Adrenal gland (tissue), 12 donors: ENCODE results near the gene IFNA16. TPM values are rescaled to one million over a fixed set of nuclear protein-coding genes. Genes with fewer than 3 reads are reported as not detected.
"Not testable (repeated sequence)": the region's sequence is repeated elsewhere in the genome, so short reads cannot be mapped to it uniquely, and the experiment has no call there.

Experiments
- DNase-seq, 7 donors: peaks; one replicate each; pipeline ENCODE4 v3.0.0-alpha.2; 2019 to 2020
- H3K27ac ChIP-seq, 5 donors: fragments of 200-600 bp; sonication (generic) in 4 of 5; 1 replicate in 3 of 5; 2 replicates in 2 of 5; pipeline versions ENCODE4 v1.5.1 to v1.8.0; 2016 to 2020; ENCODE audit warnings: mild to moderate bottlenecking in 1 of 5
- H3K27me3 ChIP-seq: fragments of 200-600 bp; 2 replicates; pipeline ENCODE4 v1.8.0; 2021
- H3K36me3 ChIP-seq, 2 donors: fragments of 200-600 bp; replicated peaks in 1 of 2; 1 replicate in 1 of 2; 2 replicates in 1 of 2; pipeline versions ENCODE4 v1.5.1 to v1.8.0; 2018 to 2022
- H3K4me1 ChIP-seq, 2 donors: fragments of 200-600 bp; replicated peaks in 1 of 2; 1 replicate in 1 of 2; 2 replicates in 1 of 2; pipeline versions ENCODE4 v1.5.1 to v1.8.0; 2018 to 2021
- H3K4me3 ChIP-seq, 4 donors: fragments of 200-600 bp; sonication (generic) in 3 of 4; one replicate each; pipeline ENCODE4 v1.5.1; 2016 to 2018
- H3K9me3 ChIP-seq, 3 donors: fragments of 200-600 bp; sonication (generic) in 1 of 3; replicated peaks in 1 of 3; 1 replicate in 2 of 3; 2 replicates in 1 of 3; pipeline versions ENCODE4 v1.5.1 to v1.8.0; 2016 to 2021
- CTCF ChIP-seq, 6 experiments: fragments of 450-650 bp in 4 of 6; fragments of 200-600 bp in 2 of 6; sonication (generic) in 1 of 6; IDR thresholded peaks; 1 replicate in 5 of 6; 2 replicates in 1 of 6; pipeline versions ENCODE4 v1.5.1 to v1.8.0; 2016 to 2021; ENCODE audit warnings: antibody characterized with exemption in 6 of 6, mild to moderate bottlenecking in 2 of 6, moderate library complexity in 1 of 6
- POLR2A ChIP-seq, 2 donors: fragments of 450-650 bp; IDR thresholded peaks; one replicate each; pipeline ENCODE4 v1.6.1; 2017; ENCODE audit warnings: antibody characterized with exemption in 2 of 2, mild to moderate bottlenecking in 2 of 2, moderate library complexity in 1 of 2
- WGBS, 4 donors: extraction: QIAGEN DNeasy Blood & Tissue Kit in 2 of 4; methylation state at CpG; one replicate each; pipeline versions ENCODE4 v1.1.5 to v1.1.7; 2013 to 2017; 5-methylcytosine and 5-hydroxymethylcytosine counted together
- intact Hi-C, 2 donors: fragments of 100-400 bp; cut with DNase I; formaldehyde crosslinking; loops; one replicate each; pipeline versions ENCODE4 v1.14.1 to v1.15.0; 2022 to 2023
- polyA plus RNA-seq, 3 donors: library from polyadenylated mRNA; stranded (reverse); fragments of 200-250 nt in 2 of 3; fragments of 350-450 nt in 1 of 3; fragmentation: Illumina TruSeq in 1 of 3; extraction: RNeasy Lipid Tissue Mini Kit (QIAGEN cat#74804) in 1 of 3; gene quantifications; one replicate each; pipeline ENCODE4 v1.2.3, GENCODE V29; 2013 to 2014
- total RNA-seq, 9 donors: library from RNA; depleted of rRNA in 4 of 9; stranded (reverse); fragments of >200 nt in 4 of 9; fragments of 120-200 nt in 1 of 9; fragmentation: NEBNext Ultra II Directional in 1 of 9; extraction: Animal tissue kit (Norgen Biotek cat#: 25700) in 1 of 9; gene quantifications; one replicate each; pipeline versions ENCODE4 v1.1.0 to v1.2.4, GENCODE V29; 2013 to 2023
- donor health status: healthy with polysubstance abuse.
- donor health status: Bipolar disorder and iron deficiency.
- donor health status: DM: yes; HTN: yes; CAD: no.
- donor health status: DM: no; HTN: no; CAD: no.
- donor health status: DM: no; HTN: no; CAD: no.
- donor health status: DM: yes; HTN: yes; CAD: no.

IFNA16 gene
- total and polyA plus RNA-seq, 12 donors = not detected

GRCh38 chr9:21172156-21172555 lies 45.0 kb downstream of the IFNA16 start:
- Histone ChIP-seq H3K9me3 (no peaks in the 10 kb centered on the region), H3K36me3 (no peaks in the 10 kb centered on the region), H3K4me3 (no peak overlapping the region), H3K4me1 (no peaks in the 10 kb centered on the region), H3K27me3 (no peaks in the 10 kb centered on the region), H3K27ac (no peak overlapping the region)
- TF ChIP-seq POLR2A (IDR thresholded peaks at IDR 0.05) = no peak
- no peak for TF ChIP-seq CTCF (IDR thresholded peaks at IDR 0.05)
- intact Hi-C loops = no loop called here
- no peak for DNase-seq
- WGBS, 4 donors = 81 to 96% (median 84%) methylated on average over 3 of the region's 3 CpGs

DNA sequence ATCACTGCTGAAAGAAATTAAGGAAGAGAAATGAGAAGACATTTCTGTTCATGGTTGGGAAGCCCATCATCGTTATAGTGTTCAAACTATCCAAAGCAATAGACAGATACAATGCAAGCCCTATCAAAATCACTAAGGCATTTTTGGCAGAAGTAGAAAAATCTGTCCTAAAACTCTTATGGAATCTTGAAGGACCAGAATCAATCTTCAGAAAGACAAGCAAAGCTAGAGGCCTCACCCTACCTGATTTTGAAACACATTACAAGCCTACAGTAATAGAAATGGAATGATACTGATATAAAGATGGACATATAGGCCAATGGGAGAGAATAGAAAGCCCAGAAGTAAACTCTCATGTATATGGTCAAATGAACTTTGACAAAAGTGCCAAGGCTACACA lies 45.8 kb downstream of the IFNA16 start:
- Histone ChIP-seq H3K36me3 (no peaks in the 10 kb centered on the region), H3K27me3 (no peaks in the 10 kb centered on the region), H3K9me3 (no peaks in the 10 kb centered on the region), H3K27ac (no peak overlapping the region), H3K4me3 (no peak overlapping the region), H3K4me1 (no peaks in the 10 kb centered on the region)
- WGBS, 4 donors = 65 to 90% (median 71%) methylated on average over 1 of the region's 1 CpG
- no peak for DNase-seq
- TF ChIP-seq POLR2A (IDR thresholded peaks at IDR 0.05) = no peak
- TF ChIP-seq CTCF (IDR thresholded peaks at IDR 0.05) = no peak
- intact Hi-C loops = no loop called here

DNA sequence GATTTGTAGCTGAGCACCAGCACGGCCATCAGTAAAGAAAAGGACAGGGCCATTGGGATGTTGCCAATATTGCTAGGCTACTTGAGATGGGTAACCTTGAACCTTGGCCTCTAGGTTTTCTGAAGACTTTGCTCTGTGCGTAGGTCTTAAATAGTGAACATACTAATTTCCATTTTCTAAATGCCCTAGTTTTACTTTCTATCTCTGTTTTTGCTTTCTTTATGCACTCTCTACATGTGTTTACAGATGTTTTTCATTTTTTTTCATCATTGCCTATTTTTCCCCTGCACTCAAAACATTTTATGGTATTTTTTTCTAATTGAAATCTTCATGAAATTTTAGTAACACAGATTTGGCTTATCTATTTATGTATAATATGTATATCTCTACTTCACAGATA lies 50.6 kb downstream of the IFNA16 start, which contains the start of gene IFNA21:
Gene IFNA21, minus strand, starts transcription at position 101 of the 400 bp plus-strand sequence. Its CDS starts 48 bp downstream, at position 53.
- H3K27ac ChIP-seq, H3K27me3 ChIP-seq, H3K4me1 ChIP-seq, DNase-seq, H3K4me3 ChIP-seq, intact Hi-C loops, H3K9me3 ChIP-seq, H3K36me3 ChIP-seq: not testable (repeated sequence)
- 63 to 84% (median 73%) methylated on average over 2 of the region's 2 CpGs for WGBS, 4 donors

Other genes starting within 250 kb of the IFNA16 start
- 10 to 100 TPM in 2 of 9 donors, 1 to 10 TPM in 7; 1.2 to 13.7 (median 4.7) TPM for gene HACD4, start 185.7 kb downstream of the IFNA16 start, total RNA-seq
- gene HACD4, start 185.7 kb downstream of the IFNA16 start, polyA plus RNA-seq = 1 to 10 TPM; 1.7 to 2.6 (median 2.1) TPM
- gene IFNB1, start 139.4 kb downstream of the IFNA16 start, total RNA-seq = not detected
- gene IFNB1, start 139.4 kb downstream of the IFNA16 start, polyA plus RNA-seq = not detected
- gene IFNW1, start 75.5 kb downstream of the IFNA16 start, total RNA-seq = not detected
- not detected for gene IFNW1, start 75.5 kb downstream of the IFNA16 start, polyA plus RNA-seq
- gene IFNA21, start 50.7 kb downstream of the IFNA16 start, total RNA-seq = not detected
- not detected for gene IFNA21, start 50.7 kb downstream of the IFNA16 start, polyA plus RNA-seq
- gene IFNA4, start 29.7 kb downstream of the IFNA16 start, total RNA-seq = not detected
- gene IFNA4, start 29.7 kb downstream of the IFNA16 start, polyA plus RNA-seq = not detected
- gene IFNA7, start 15.1 kb downstream of the IFNA16 start, total RNA-seq = not detected
- not detected for gene IFNA7, start 15.1 kb downstream of the IFNA16 start, polyA plus RNA-seq
- not detected for gene IFNA10, start 10.2 kb downstream of the IFNA16 start, total RNA-seq
- not detected for gene IFNA10, start 10.2 kb downstream of the IFNA16 start, polyA plus RNA-seq
- not detected for gene IFNA17, start 10.9 kb upstream of the IFNA16 start, total RNA-seq
- not detected for gene IFNA17, start 10.9 kb upstream of the IFNA16 start, polyA plus RNA-seq
- gene IFNA14, start 22.7 kb upstream of the IFNA16 start, total RNA-seq = not detected
- gene IFNA14, start 22.7 kb upstream of the IFNA16 start, polyA plus RNA-seq = not detected
- gene IFNA5, start 88.0 kb upstream of the IFNA16 start, total RNA-seq = under 1 TPM in 1 of 9 donors, not detected in 8; 0.72 TPM
- not detected for gene IFNA5, start 88.0 kb upstream of the IFNA16 start, polyA plus RNA-seq
- 10 to 100 TPM; 16.6 to 30.4 (median 21.9) TPM for gene KLHL9, start 118.1 kb upstream of the IFNA16 start, total RNA-seq
- 10 to 100 TPM in 1 of 3 donors, 1 to 10 TPM in 2; 6.7 to 20.3 (median 7.4) TPM for gene KLHL9, start 118.1 kb upstream of the IFNA16 start, polyA plus RNA-seq
- not detected for gene IFNA6, start 133.6 kb upstream of the IFNA16 start, total RNA-seq
- gene IFNA6, start 133.6 kb upstream of the IFNA16 start, polyA plus RNA-seq = not detected
- not detected for gene IFNA13, start 150.7 kb upstream of the IFNA16 start, total RNA-seq
- not detected for gene IFNA13, start 150.7 kb upstream of the IFNA16 start, polyA plus RNA-seq
- gene IFNA2, start 168.1 kb upstream of the IFNA16 start, total RNA-seq = not detected
- not detected for gene IFNA2, start 168.1 kb upstream of the IFNA16 start, polyA plus RNA-seq
- not detected for gene IFNA8, start 191.8 kb upstream of the IFNA16 start, total RNA-seq
- not detected for gene IFNA8, start 191.8 kb upstream of the IFNA16 start, polyA plus RNA-seq
- not detected for gene IFNA1, start 223.1 kb upstream of the IFNA16 start, total RNA-seq
- gene IFNA1, start 223.1 kb upstream of the IFNA16 start, polyA plus RNA-seq = not detected